PC-3 (cell line): ENCODE data around the gene AKNA. TPM values are rescaled to one million over a fixed set of nuclear protein-coding genes. Genes with fewer than 3 reads are reported as not detected.
A peak's percentile ranks its signal among the peaks of the same experiment; 100 is the strongest.

ENCODE experiments used
- ATAC-seq: fragments of 200-7000 bp; cut with Tn5 transposase; 2 replicates; pipeline ENCODE4 v1.9.1; 2020; ENCODE audit warnings: mild to moderate bottlenecking, moderate library complexity
- BruUV-seq: library from RNA; stranded (reverse); fragments of 400-500 nt; replicated peaks from 2 replicates; lab custom pipeline; 2021; lab: Mats Ljungman, UMichigan
- CTCF ChIA-PET: fragments of 300-600 bp; sonication (Branson Sonifier 250); formaldehyde crosslinking; loops from one replicate; lab custom pipeline; 2022; ENCODE audit warnings: antibody characterized with exemption; lab: Charles Lee
- POLR2A ChIA-PET: fragments of 300-600 bp; sonication (Branson Sonifier 250); formaldehyde crosslinking; loops from one replicate; lab custom pipeline; 2022; ENCODE audit warnings: antibody characterized with exemption; ENCODE audit not compliant: unreplicated experiment; lab: Charles Lee
- DNase-seq: peaks from one replicate; pipeline ENCODE4 v3.0.0-alpha.2; 2015
- H2AFZ ChIP-seq: fragments of 300-600 bp; sonication (generic); 2 replicates; pipeline ENCODE4 v1.6.0; 2016; ENCODE audit warnings: antibody characterized with exemption, low read length
- H3F3A ChIP-seq: fragments of 300-600 bp; sonication (generic); one replicate; pipeline ENCODE4 v1.6.0; 2017; ENCODE audit warnings: antibody characterized with exemption, low read length, control low read depth, mild to moderate bottlenecking; ENCODE audit not compliant: unreplicated experiment
- H3K27ac ChIP-seq: fragments of 300-600 bp; sonication (generic); 2 replicates; pipeline ENCODE4 v1.5.1; 2016; ENCODE audit warnings: mild to moderate bottlenecking, low read length
- H3K27me3 ChIP-seq: fragments of 300-600 bp; sonication (generic); 2 replicates; pipeline ENCODE4 v1.6.1; 2016; ENCODE audit warnings: low read length, mixed read lengths
- H3K36me3 ChIP-seq: fragments of 300-600 bp; sonication (generic); 2 replicates; pipeline ENCODE4 v1.6.1; 2016; ENCODE audit warnings: low read depth, mixed run types, low read length, mixed read lengths
- H3K4me1 ChIP-seq: fragments of 300-600 bp; sonication (generic); 2 replicates; pipeline ENCODE4 v1.5.1; 2016; ENCODE audit warnings: low read length; ENCODE audit not compliant: insufficient read depth
- H3K4me2 ChIP-seq: fragments of 300-600 bp; sonication (generic); 2 replicates; pipeline ENCODE4 v1.6.0; 2016; ENCODE audit warnings: low read length
- H3K4me3 ChIP-seq: fragments of 300-600 bp; sonication (generic); 2 replicates; pipeline ENCODE4 v1.5.1; 2016; ENCODE audit warnings: mild to moderate bottlenecking, low read length, mixed read lengths
- H3K79me2 ChIP-seq: fragments of 300-600 bp; sonication (generic); 2 replicates; pipeline ENCODE4 v1.6.1; 2017; ENCODE audit warnings: low read length, mixed read lengths
- H3K9ac ChIP-seq: fragments of 300-600 bp; sonication (generic); 2 replicates; pipeline ENCODE4 v1.6.0; 2016; ENCODE audit warnings: mild to moderate bottlenecking, low read length
- H3K9me2 ChIP-seq: fragments of 300-600 bp; sonication (generic); replicated peaks from 2 replicates; pipeline ENCODE4 v1.6.1; 2016; ENCODE audit warnings: mixed run types, low read length, mixed read lengths
- H3K9me3 ChIP-seq: fragments of 300-600 bp; sonication (generic); 2 replicates; pipeline ENCODE4 v1.6.1; 2016; ENCODE audit warnings: low read length, mixed read lengths
- H4K20me1 ChIP-seq: fragments of 300-600 bp; sonication (generic); 2 replicates; pipeline ENCODE4 v1.6.1; 2016; ENCODE audit warnings: low read length, mixed read lengths
- CTCF ChIP-seq: fragments of 300-600 bp; sonication (generic); conservative IDR thresholded peaks from 2 replicates; pipeline ENCODE4 v1.5.1; 2017; ENCODE audit warnings: antibody characterized with exemption, low read depth, mild to moderate bottlenecking, low read length
- EZH2 ChIP-seq: fragments of 300-600 bp; sonication (generic); IDR thresholded peaks from one replicate; pipeline ENCODE4 v1.6.1; 2017; ENCODE audit warnings: antibody characterized with exemption, mild to moderate bottlenecking, low read length; ENCODE audit not compliant: unreplicated experiment
- EZH2phosphoT487 ChIP-seq: fragments of 300-600 bp; sonication (generic); IDR thresholded peaks from 2 replicates; pipeline ENCODE4 v1.6.1; 2018; ENCODE audit warnings: mild to moderate bottlenecking, antibody characterized with exemption, low read length, borderline replicate concordance
- intact Hi-C: fragments of 100-400 bp; cut with micrococcal nuclease; formaldehyde crosslinking; loops from 2 replicates; pipeline ENCODE4 v1.9.0; 2023
- total RNA-seq: library from RNA; depleted of rRNA; stranded (reverse); fragments of >200 nt; gene quantifications from 2 replicates; pipeline ENCODE4 v1.2.3, GENCODE V29; 2014

Gene AKNA
- total RNA-seq, 1 experiment from 2014 or later: 9.1 TPM

DNA sequence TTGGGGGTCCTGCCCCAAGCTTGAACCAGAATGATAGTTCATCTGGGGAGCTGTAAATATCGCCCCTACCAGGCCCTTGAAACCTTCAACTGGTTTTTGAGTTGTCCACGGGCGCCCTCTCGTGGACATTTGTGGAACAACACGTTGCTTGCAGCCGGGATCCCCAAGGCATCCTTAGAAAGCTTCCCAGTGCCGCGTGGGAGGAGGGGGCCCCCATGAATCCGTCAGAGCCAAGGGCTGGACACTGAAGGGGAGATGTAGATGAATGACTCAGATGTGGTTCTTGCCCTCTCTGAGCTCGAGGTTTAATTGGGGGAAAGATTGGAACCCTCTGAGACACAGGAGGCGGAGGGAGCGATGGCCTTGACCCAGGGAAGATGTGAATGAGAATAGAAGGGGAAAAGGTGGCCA, 96.7 kb downstream of the AKNA start:
- Histone ChIP-seq H2AFZ (no peak overlapping the region), H4K20me1 (no peaks in the 10 kb centered on the region), H3K9me2 (no peaks in the 10 kb centered on the region), H3K36me3 (peaks cover 6% of the 10 kb centered on the region; the same call in 1 of the 2 replicates), H3K9me3 (no peaks in the 10 kb centered on the region), H3K4me2 (no peak overlapping the region), H3F3A (no peaks in the 10 kb centered on the region), H3K27me3 (no peaks in the 10 kb centered on the region), H3K79me2 (no peaks in the 10 kb centered on the region), H3K4me3 (no peak overlapping the region), H3K27ac (no peak overlapping the region), H3K9ac (no peak overlapping the region), H3K4me1 (no peaks in the 10 kb centered on the region)
- ChIA-PET CTCF (interaction anchor here (0.5 to 1.6 kb wide), 6 partner anchors 24 to 208 kb away, joined by 3 to 7 read pairs (median 6); partner anchors contain the start of gene COL27A1), POLR2A (no interaction called here)
- no TSS peak for BruUV-seq
- TF ChIP-seq EZH2 (no peak), EZH2phosphoT487 (no peak), CTCF (peak; percentile 85)
- peak; percentile 75 for DNase-seq
- intact Hi-C loops: loop anchor here (1.0 kb wide), 2 partner anchors 136 to 183 kb away; partner anchors contain the start of gene COL27A1
- ATAC-seq: peak; percentile 64

- H3K36me3 ChIP-seq: peaks cover 6% of the 10 kb centered on the region; the same call in 1 of the 2 replicates
- DNase-seq: no peak
- no peak for TF ChIP-seq EZH2
- no peak for TF ChIP-seq EZH2phosphoT487
- TF ChIP-seq CTCF: no peak
- intact Hi-C loops: no loop called here
- ChIA-PET CTCF (interaction anchor here (0.5 to 1.6 kb wide), 4 partner anchors 24 to 208 kb away, joined by 3 to 7 read pairs (median 6); no protein-coding TSS in a partner anchor), POLR2A (no interaction called here)
- no peaks in the 10 kb centered on the region for H3K9me3 ChIP-seq
- H3K27me3 ChIP-seq: no peaks in the 10 kb centered on the region
- H3K4me2 ChIP-seq: no peak overlapping the region
- peak; percentile 15; the same call in 1 of the 2 replicates for ATAC-seq
- no peaks in the 10 kb centered on the region for H3K79me2 ChIP-seq
- no peak overlapping the region for H3K27ac ChIP-seq
- H3K4me3 ChIP-seq: no peak overlapping the region
- no peaks in the 10 kb centered on the region for H4K20me1 ChIP-seq
- H3K9me2 ChIP-seq: no peaks in the 10 kb centered on the region
- H3F3A ChIP-seq: no peaks in the 10 kb centered on the region
- H3K4me1 ChIP-seq: peaks cover 3% of the 10 kb centered on the region
- no peak overlapping the region for H3K9ac ChIP-seq
- no TSS peak for BruUV-seq
- H2AFZ ChIP-seq: no peak overlapping the region
These were observed 97.2 kb downstream of the AKNA start for GRCh38 chr9:114290561-114290986.
